HepG2 (cell line): Measurements from ENCODE around the gene GAREM1. TPM values are rescaled to one million over a fixed set of nuclear protein-coding genes. Genes with fewer than 3 reads are reported as not detected.

Experiments
- ATAC-seq: fragments of 200-7000 bp; cut with Tn5 transposase; 3 replicates; pipeline ENCODE4 v1.9.1; 2020; ENCODE audit warnings: mild to moderate bottlenecking, moderate library complexity
- BruUV-seq: library from RNA; stranded (reverse); fragments of 400-500 nt; replicated peaks from 2 replicates; lab custom pipeline; 2021; lab: Mats Ljungman, UMichigan
- CTCF ChIA-PET: fragments of 300-600 bp; formaldehyde crosslinking; extraction: SDS; loops from one replicate; lab custom pipeline; 2021; ENCODE audit warnings: low total read pairs, inconsistent platforms, low intra/inter-chr PET ratio; lab: Yijun Ruan, JAX
- POLR2A ChIA-PET: fragments of 350-600 bp; sonication (Branson Sonifier 250); formaldehyde crosslinking; loops from one replicate; lab custom pipeline; 2020; ENCODE audit warnings: antibody characterized with exemption, inconsistent platforms; lab: Yijun Ruan, JAX
- DNase-seq: peaks from one replicate; pipeline ENCODE4 v3.0.0-alpha.2; 2015; ENCODE audit warnings: low spot score
- FAIRE-seq: peaks from 3 replicates; lab custom pipeline; 2011; peaks lifted over from hg19 to GRCh38; lab: Jason Lieb, UNC
- H2AFZ ChIP-seq: one replicate; pipeline ENCODE4 v1.6.1; 2011; ENCODE audit warnings: low read length, inconsistent platforms
- H3K27ac ChIP-seq: fragments of 300-600 bp; 3 replicates; pipeline ENCODE4 v1.8.0; 2011; ENCODE audit warnings: mixed run types, mild to moderate bottlenecking, mixed read lengths, low read length, inconsistent platforms; ENCODE audit not compliant: insufficient read depth; ENCODE audit errors: extremely low read length
- H3K27me3 ChIP-seq, 2 experiments: fragments of 200-600 bp in 1 of 2; 2 replicates in 1 of 2; 3 replicates in 1 of 2; pipeline versions ENCODE4 v1.6.0 to v1.8.0; 2011; ENCODE audit warnings: low read length in 2 of 2, mild to moderate bottlenecking in 2 of 2, moderate library complexity in 2 of 2, inconsistent platforms in 1 of 2; ENCODE audit not compliant: insufficient read depth in 2 of 2, control insufficient read depth in 1 of 2
- H3K36me3 ChIP-seq, 2 experiments: fragments of 200-600 bp in 1 of 2; replicated peaks in 1 of 2; 2 replicates in 1 of 2; 3 replicates in 1 of 2; pipeline versions ENCODE4 v1.5.1 to v1.8.0; 2011; ENCODE audit warnings: low read length in 2 of 2, inconsistent platforms in 1 of 2; ENCODE audit not compliant: insufficient read depth in 2 of 2, control insufficient read depth in 1 of 2
- H3K4me1 ChIP-seq: 2 replicates; pipeline ENCODE4 v1.5.1; 2012; ENCODE audit warnings: low read length, inconsistent platforms; ENCODE audit not compliant: insufficient read depth
- H3K4me2 ChIP-seq: 2 replicates; pipeline ENCODE4 v1.6.0; 2011; ENCODE audit warnings: low read depth, low read length, inconsistent platforms
- H3K4me3 ChIP-seq, 3 experiments: fragments of 200-600 bp in 1 of 3; sonication (generic), shearing (Covaris generic) in 1 of 3; replicated peaks in 1 of 3; 2 replicates each; pipeline ENCODE4 v1.5.1; 2011 to 2016; ENCODE audit warnings: low read length in 3 of 3, inconsistent platforms in 2 of 3, low read depth in 2 of 3, mild to moderate bottlenecking in 2 of 3, control low read depth in 1 of 3, mixed read lengths in 1 of 3; ENCODE audit not compliant: insufficient read depth in 1 of 3
- H3K79me2 ChIP-seq: one replicate; pipeline ENCODE4 v1.6.1; 2011; ENCODE audit warnings: low read length, inconsistent platforms; ENCODE audit not compliant: insufficient read depth
- H3K9ac ChIP-seq: 2 replicates; pipeline ENCODE4 v1.6.0; 2011; ENCODE audit warnings: mild to moderate bottlenecking, low read depth, low read length, inconsistent platforms; ENCODE audit not compliant: insufficient read depth
- H3K9me3 ChIP-seq: 2 replicates; pipeline ENCODE4 v1.5.1; 2012; ENCODE audit warnings: mild to moderate bottlenecking, low read length
- H4K20me1 ChIP-seq: 2 replicates; pipeline ENCODE4 v1.6.0; 2011; ENCODE audit warnings: inconsistent platforms, mild to moderate bottlenecking, low read length, moderate library complexity; ENCODE audit not compliant: insufficient read depth
- ARNTL ChIP-seq: sonication (generic); formaldehyde crosslinking; IDR thresholded peaks from 2 replicates; pipeline ENCODE4 v1.4.0; 2020; ENCODE audit warnings: mild to moderate bottlenecking, missing genetic modification reagents
- DNMT3B ChIP-seq: conservative IDR thresholded peaks from 2 replicates; pipeline ENCODE4 v1.6.1; 2016; ENCODE audit warnings: missing biosample characterization, control low read depth
- ETV6 ChIP-seq: sonication (generic); formaldehyde crosslinking; conservative IDR thresholded peaks from 2 replicates; pipeline ENCODE4 v1.4.0; 2020; ENCODE audit warnings: missing genetic modification reagents
- FOXK1 ChIP-seq: sonication (generic); formaldehyde crosslinking; IDR thresholded peaks from 2 replicates; pipeline ENCODE4 v1.4.0; 2020; ENCODE audit warnings: low read depth, missing genetic modification reagents, borderline replicate concordance
- HDAC6 ChIP-seq: fragments of 200-600 bp; sonication (generic); IDR thresholded peaks from 2 replicates; pipeline ENCODE4 v1.7.0; 2017; ENCODE audit warnings: mild to moderate bottlenecking, antibody characterized with exemption, low read length, low read depth
- HIVEP1 ChIP-seq: sonication (generic); formaldehyde crosslinking; IDR thresholded peaks from 2 replicates; pipeline ENCODE4 v1.4.0; 2020; ENCODE audit warnings: mild to moderate bottlenecking, missing genetic modification reagents
- HNRNPUL1 ChIP-seq: fragments of 200-400 bp; formaldehyde crosslinking; IDR thresholded peaks from 2 replicates; pipeline ENCODE4 v1.6.1; 2017; ENCODE audit warnings: low read depth, mild to moderate bottlenecking, low read length, moderate library complexity
- KLF16 ChIP-seq, 2 experiments: sonication (generic) in 1 of 2; formaldehyde crosslinking in 1 of 2; IDR thresholded peaks; 2 replicates each; pipeline versions ENCODE4 v1.6.1 to v1.8.0; 2016 to 2023; ENCODE audit warnings: missing genetic modification reagents in 2 of 2, missing compliant biosample characterization in 1 of 2
- PRPF4 ChIP-seq: fragments of 200-400 bp; formaldehyde crosslinking; IDR thresholded peaks from 2 replicates; pipeline ENCODE4 v1.6.1; 2016; ENCODE audit warnings: low read length, low read depth; ENCODE audit not compliant: poor library complexity, severe bottlenecking
- RBM39 ChIP-seq: fragments of 200-400 bp; formaldehyde crosslinking; IDR thresholded peaks from one replicate; pipeline ENCODE4 v1.6.1; 2018; ENCODE audit warnings: antibody characterized with exemption, mild to moderate bottlenecking, low read depth, low read length; ENCODE audit not compliant: poor library complexity, severe bottlenecking
- SRSF1 ChIP-seq: fragments of 200-400 bp; formaldehyde crosslinking; optimal IDR thresholded peaks from 2 replicates; pipeline ENCODE3; 2017; ENCODE audit warnings: mild to moderate bottlenecking, low read depth, low read length, moderate library complexity
- ZC3H4 ChIP-seq: sonication (generic); formaldehyde crosslinking; IDR thresholded peaks from 2 replicates; pipeline ENCODE4 v1.4.0; 2020; ENCODE audit warnings: missing genetic modification reagents, borderline replicate concordance
- ZNF292 ChIP-seq: sonication (generic); formaldehyde crosslinking; IDR thresholded peaks from 2 replicates; pipeline ENCODE4 v1.8.1; 2022; ENCODE audit warnings: mild to moderate bottlenecking, low read depth, missing genetic modification reagents, borderline replicate concordance
- ZNF614 ChIP-seq: IDR thresholded peaks from 2 replicates; pipeline ENCODE4 v1.6.1; 2018; ENCODE audit warnings: missing biosample characterization, missing genetic modification reagents, inconsistent platforms, borderline replicate concordance
- ZSCAN12 ChIP-seq: sonication (generic); formaldehyde crosslinking; IDR thresholded peaks from 2 replicates; pipeline ENCODE4 v1.9.0; 2021; ENCODE audit warnings: mild to moderate bottlenecking, missing genetic modification reagents
- WGBS: methylation state at CpG from one replicate; pipeline ENCODE4 v1.1.6; 2017; ENCODE audit warnings: low lambda C conversion rate; 5-methylcytosine and 5-hydroxymethylcytosine counted together
- in situ Hi-C: cut with HindIII; loops from 2 replicates; pipeline ENCODE4 v1.10.0; 2017; ENCODE audit warnings: low pct_unique_long_range_greater_than_20kb; ENCODE audit not compliant: extremely low pct_ligation_motif_present
- intact Hi-C: fragments of 100-400 bp; cut with micrococcal nuclease; formaldehyde crosslinking; loops from one replicate; pipeline ENCODE4 v1.10.0; 2022; ENCODE audit not compliant: unreplicated experiment
- polyA plus RNA-seq, 8 experiments: library from polyadenylated mRNA; depleted of rRNA in 3 of 8; stranded (reverse) in 7 of 8; unstranded in 1 of 8; fragments of >200 nt; fragmentation: Illumina TruSeq in 4 of 8; extraction: Trizol in 4 of 8; gene quantifications; 2 replicates each; pipeline versions ENCODE4 v1.2.1 to v1.2.3, GENCODE V29; 2011 to 2016; ENCODE audit warnings: low read depth in 4 of 8, missing spikeins in 1 of 8, mixed read lengths in 1 of 8; ENCODE audit not compliant: insufficient read depth in 1 of 8
- total RNA-seq, 5 experiments: library from RNA; depleted of rRNA; stranded (reverse); fragments of >200 nt; fragmentation: Illumina TruSeq; extraction: Trizol; gene quantifications; 2 replicates each; pipeline ENCODE4 v1.2.3, GENCODE V29; 2016; ENCODE audit warnings: low read depth in 1 of 5

The GAREM1 gene
- total and polyA plus RNA-seq, 2 of the 13 experiments (the other 11 are each of a cell fraction or from before 2014, with no cell fraction given), result 2.5 to 2.9 TPM

DNA sequence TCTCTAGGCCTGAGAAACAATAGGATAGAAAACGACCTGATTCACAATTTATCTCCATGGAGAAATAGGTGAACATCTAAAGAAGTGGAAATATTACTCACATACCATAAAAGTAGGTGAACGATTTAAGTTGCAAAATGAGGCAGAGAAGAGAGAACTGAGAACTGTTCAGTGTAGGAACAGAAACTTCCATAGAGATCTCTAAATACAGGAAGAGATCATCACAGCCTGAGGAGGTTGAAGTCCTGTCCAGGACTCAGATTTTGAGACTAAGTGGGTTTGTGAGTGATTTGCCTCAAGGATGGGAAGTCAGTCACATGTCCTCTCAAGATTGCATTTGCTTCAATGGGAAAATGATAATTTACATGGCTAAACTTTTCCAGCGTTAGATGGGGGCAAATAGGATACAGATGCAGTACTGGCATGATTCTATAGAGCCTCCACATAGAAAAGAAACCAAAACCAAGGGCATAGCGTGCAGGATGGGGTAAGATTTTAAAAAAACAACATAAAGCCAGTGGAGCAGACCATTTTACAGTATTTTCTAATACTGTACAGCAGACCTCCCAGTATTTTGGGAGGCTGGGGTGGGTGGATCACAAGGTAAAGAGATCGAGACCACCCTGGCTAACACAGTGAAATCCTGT, 212.0 kb downstream of the GAREM1 start:
- no peak for DNase-seq
- WGBS, result 37% methylated on average over 5 of the region's 5 CpGs
- intact Hi-C loops, result no loop called here
- H3K36me3 ChIP-seq, result no peaks in the 10 kb centered on the region
- H3K9me3 ChIP-seq, result no peaks in the 10 kb centered on the region
- no peak overlapping the region for H2AFZ ChIP-seq
- ATAC-seq, result no peak
- BruUV-seq, result no TSS peak
- H3K79me2 ChIP-seq, result no peaks in the 10 kb centered on the region
- CTCF ChIA-PET, result no interaction called here
- H3K27ac ChIP-seq, result no peak overlapping the region
- no peaks in the 10 kb centered on the region; a peak in 1 of 5 replicates for H3K27me3 ChIP-seq
- no peak overlapping the region for H3K9ac ChIP-seq
- in situ Hi-C loops, result no loop called here
- no peak overlapping the region for H3K4me3 ChIP-seq
- H3K4me1 ChIP-seq, result peaks cover 13% of the 10 kb centered on the region
- no peak for FAIRE-seq
- no peaks in the 10 kb centered on the region for H4K20me1 ChIP-seq
- POLR2A ChIA-PET, result no interaction called here
- TF ChIP-seq ZNF292 (CRISPR knock-in tag) (no peak), KLF16 (CRISPR knock-in tag; IDR thresholded peaks at IDR 0.05) (no peak), PRPF4 (no peak), RBM39 (no peak), SRSF1 (no peak), HNRNPUL1 (no peak)
- no peak overlapping the region for H3K4me2 ChIP-seq

DNA sequence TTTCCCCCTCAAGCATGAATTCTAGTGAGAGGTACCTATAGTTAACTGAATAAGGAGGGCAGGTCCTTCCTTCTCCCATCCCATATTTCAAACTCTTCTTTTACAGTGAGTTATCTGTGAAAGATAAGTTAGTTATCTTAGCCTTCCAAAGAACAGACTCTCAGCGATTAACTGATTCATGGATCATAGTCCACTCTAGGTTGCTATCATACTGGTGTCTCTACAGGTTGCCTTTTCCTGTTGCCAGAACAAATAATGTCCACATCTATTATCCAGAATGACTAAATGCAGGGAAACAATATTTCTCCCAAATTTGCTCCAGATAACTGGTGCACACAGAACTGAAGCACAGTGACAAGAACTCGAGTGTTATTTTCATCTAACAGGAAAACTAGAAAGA, 212.5 kb downstream of the GAREM1 start:
- H4K20me1 ChIP-seq, result no peaks in the 10 kb centered on the region

More for the DNA sequence above, 212.5 kb downstream of the GAREM1 start:
- WGBS, result 2% methylated on average over 2 of the region's 2 CpGs
- H2AFZ ChIP-seq, result no peak overlapping the region
- no peaks in the 10 kb centered on the region for H3K36me3 ChIP-seq
- no peak overlapping the region for H3K9ac ChIP-seq
- H3K79me2 ChIP-seq, result no peaks in the 10 kb centered on the region
- H3K4me3 ChIP-seq, result no peak overlapping the region
- POLR2A ChIA-PET, result no interaction called here
- TF ChIP-seq ZSCAN12 (CRISPR knock-in tag) (no peak), ZNF614 (CRISPR knock-in tag) (no peak), HIVEP1 (CRISPR knock-in tag) (no peak), HDAC6 (no peak), ARNTL (no peak), FOXK1 (CRISPR knock-in tag) (no peak), DNMT3B (CRISPR knock-in tag) (no peak), ETV6 (CRISPR knock-in tag) (no peak), ZC3H4 (no peak)
- TF ChIP-seq, all 625 proteins: peak for 0
- peak; percentile 12 for DNase-seq
- intact Hi-C loops (no loop called here), in situ Hi-C loops (no loop called here)
- no peak overlapping the region for H3K27ac ChIP-seq
- FAIRE-seq, result no peak
- H3K9me3 ChIP-seq, result no peaks in the 10 kb centered on the region
- no peaks in the 10 kb centered on the region; a peak in 1 of 5 replicates for H3K27me3 ChIP-seq
- CTCF ChIA-PET, result no interaction called here
- BruUV-seq, result no TSS peak
- H3K4me1 ChIP-seq, result peaks cover 13% of the 10 kb centered on the region
- no peak overlapping the region for H3K4me2 ChIP-seq
- ATAC-seq, result peak; percentile 75
